NCI-H146 treated with DMSO at 0.1 percent for 48 hours (cell line): Measurements from ENCODE around the gene OBSCN.

ENCODE experiments used
- DNase-seq: peaks from one replicate; lab custom pipeline; 2025; ENCODE audit not compliant: unreplicated experiment; lab: John Stamatoyannopoulos, UW

OBSCN gene

DNA sequence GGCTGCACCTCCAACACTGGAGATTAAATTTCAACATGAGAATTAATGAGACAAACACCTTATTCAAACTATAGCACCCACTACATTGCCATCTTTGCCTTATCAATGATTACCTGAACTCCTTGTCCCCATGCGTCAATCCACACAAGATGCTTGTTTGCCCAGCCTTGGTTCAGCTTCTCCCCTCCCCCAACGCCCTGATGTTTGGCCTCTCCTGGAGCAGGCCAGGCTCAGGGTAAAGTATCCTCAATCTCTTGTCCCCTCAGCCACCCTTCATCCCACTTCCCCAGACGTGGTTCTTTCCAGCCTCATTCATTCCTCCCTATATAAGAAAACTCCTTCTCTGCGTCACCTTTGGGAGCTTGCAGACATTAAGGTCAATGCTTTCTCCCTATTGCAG lies 220.6 kb downstream of the OBSCN start:
- no peak for DNase-seq
